OCI-LY7 (cell line): ENCODE results near the gene ASB1.

Experiments
- CTCF ChIP-seq: fragments of 200-600 bp; sonication (generic); conservative IDR thresholded peaks from 2 replicates; pipeline ENCODE4 v1.5.1; 2014; ENCODE audit warnings: mild to moderate bottlenecking, antibody characterized with exemption, low read length, moderate library complexity, mixed read lengths
- EZH2phosphoT487 ChIP-seq: fragments of 200-600 bp; sonication (generic); IDR thresholded peaks from 2 replicates; pipeline ENCODE4 v1.6.1; 2018; ENCODE audit warnings: low read depth, borderline replicate concordance, mild to moderate bottlenecking, mixed run types, antibody characterized with exemption, low read length, moderate library complexity, mixed read lengths

GRCh38 chr2:238476258-238476657 lies 49.5 kb downstream of the ASB1 start:
- TF ChIP-seq CTCF, result no peak
- no peak for TF ChIP-seq EZH2phosphoT487
